OCI-LY1 (cell line): ENCODE data around the gene CENPX.

Source experiments
- H2AFZ ChIP-seq: fragments of 200-600 bp; sonication (generic), shearing (Covaris generic); 2 replicates; pipeline ENCODE4 v1.6.0; 2014; ENCODE audit warnings: antibody characterized with exemption, mild to moderate bottlenecking, low read length
- H3F3A ChIP-seq: fragments of 200-600 bp; sonication (generic), shearing (Covaris generic); 2 replicates; pipeline ENCODE4 v1.6.0; 2014; ENCODE audit warnings: mild to moderate bottlenecking, antibody characterized with exemption, low read length, moderate library complexity; ENCODE audit not compliant: insufficient read depth
- H3K27ac ChIP-seq: fragments of 200-600 bp; sonication (generic); 2 replicates; pipeline ENCODE4 v1.5.1; 2014; ENCODE audit warnings: low read length, mixed run types, mild to moderate bottlenecking, low read depth; ENCODE audit not compliant: poor library complexity, severe bottlenecking
- H3K27me3 ChIP-seq: fragments of 200-600 bp; sonication (generic); 2 replicates; pipeline ENCODE4 v1.6.0; 2014; ENCODE audit warnings: antibody characterized with exemption, mild to moderate bottlenecking, low read length, moderate library complexity; ENCODE audit not compliant: insufficient read depth
- H3K36me3 ChIP-seq: fragments of 200-600 bp; sonication (generic); 2 replicates; pipeline ENCODE4 v1.6.1; 2014; ENCODE audit warnings: mild to moderate bottlenecking, antibody characterized with exemption, low read length, moderate library complexity, mixed read lengths; ENCODE audit not compliant: insufficient read depth
- H3K4me1 ChIP-seq: fragments of 200-600 bp; sonication (generic); 2 replicates; pipeline ENCODE4 v1.5.1; 2014; ENCODE audit warnings: mild to moderate bottlenecking, low read length, moderate library complexity; ENCODE audit not compliant: insufficient read depth, severe bottlenecking
- H3K4me2 ChIP-seq: fragments of 200-600 bp; sonication (generic), shearing (Covaris generic); 2 replicates; pipeline ENCODE4 v1.6.1; 2014; ENCODE audit warnings: low read length
- H3K4me3 ChIP-seq: fragments of 200-600 bp; sonication (generic); 2 replicates; pipeline ENCODE4 v1.5.1; 2014; ENCODE audit warnings: low read length, low read depth, mild to moderate bottlenecking, mixed read lengths; ENCODE audit not compliant: poor library complexity, severe bottlenecking
- H3K79me2 ChIP-seq: fragments of 200-600 bp; shearing (Covaris generic); 2 replicates; pipeline ENCODE4 v1.6.1; 2016; ENCODE audit warnings: mixed run types, low read length, mixed read lengths; ENCODE audit not compliant: insufficient read depth
- H3K9ac ChIP-seq: fragments of 200-600 bp; sonication (generic), shearing (Covaris generic); 2 replicates; pipeline ENCODE4 v1.6.1; 2014; ENCODE audit warnings: mild to moderate bottlenecking, low read length, mixed read lengths
- H3K9me2 ChIP-seq: fragments of 200-600 bp; sonication (generic), shearing (Covaris generic); 2 replicates; pipeline ENCODE4 v1.6.1; 2014; ENCODE audit warnings: low read depth, mild to moderate bottlenecking, low read length, mixed read lengths
- H3K9me3 ChIP-seq: fragments of 200-600 bp; shearing (Covaris generic); 2 replicates; pipeline ENCODE4 v1.6.1; 2014; ENCODE audit warnings: low read length, mixed read lengths
- H4K20me1 ChIP-seq: fragments of 200-600 bp; sonication (generic), shearing (Covaris generic); 2 replicates; pipeline ENCODE4 v1.6.0; 2016; ENCODE audit warnings: mild to moderate bottlenecking, low read length; ENCODE audit not compliant: insufficient read depth
- CTCF ChIP-seq: fragments of 200-600 bp; sonication (generic), shearing (Covaris generic); IDR thresholded peaks from 2 replicates; pipeline ENCODE4 v1.5.1; 2017; ENCODE audit warnings: mild to moderate bottlenecking, antibody characterized with exemption, low read length, moderate library complexity, mixed read lengths
- EZH2 ChIP-seq: fragments of 200-600 bp; sonication (generic), shearing (Covaris generic); IDR thresholded peaks from 2 replicates; pipeline ENCODE4 v1.8.0; 2017; ENCODE audit warnings: borderline replicate concordance, mixed run types, mild to moderate bottlenecking, antibody characterized with exemption, low read length, moderate library complexity, mixed read lengths

CENPX gene

GRCh38 chr17:82017612-82018151 is 5.0 kb downstream of the CENPX start:
- Histone ChIP-seq H3K27ac (no peak overlapping the region), H2AFZ (no peak overlapping the region), H3K4me1 (peaks cover 15% of the 10 kb centered on the region), H3K9me2 (no peaks in the 10 kb centered on the region), H3K36me3 (peaks cover 12% of the 10 kb centered on the region), H3K79me2 (no peaks in the 10 kb centered on the region), H3K4me3 (no peak overlapping the region), H3K9me3 (no peaks in the 10 kb centered on the region), H3K4me2 (no peak overlapping the region), H3K9ac (no peak overlapping the region), H3F3A (no peaks in the 10 kb centered on the region), H3K27me3 (peaks cover 3% of the 10 kb centered on the region; the same call in 1 of the 2 replicates), H4K20me1 (no peaks in the 10 kb centered on the region)
- TF ChIP-seq CTCF (no peak), EZH2 (no peak)

DNA sequence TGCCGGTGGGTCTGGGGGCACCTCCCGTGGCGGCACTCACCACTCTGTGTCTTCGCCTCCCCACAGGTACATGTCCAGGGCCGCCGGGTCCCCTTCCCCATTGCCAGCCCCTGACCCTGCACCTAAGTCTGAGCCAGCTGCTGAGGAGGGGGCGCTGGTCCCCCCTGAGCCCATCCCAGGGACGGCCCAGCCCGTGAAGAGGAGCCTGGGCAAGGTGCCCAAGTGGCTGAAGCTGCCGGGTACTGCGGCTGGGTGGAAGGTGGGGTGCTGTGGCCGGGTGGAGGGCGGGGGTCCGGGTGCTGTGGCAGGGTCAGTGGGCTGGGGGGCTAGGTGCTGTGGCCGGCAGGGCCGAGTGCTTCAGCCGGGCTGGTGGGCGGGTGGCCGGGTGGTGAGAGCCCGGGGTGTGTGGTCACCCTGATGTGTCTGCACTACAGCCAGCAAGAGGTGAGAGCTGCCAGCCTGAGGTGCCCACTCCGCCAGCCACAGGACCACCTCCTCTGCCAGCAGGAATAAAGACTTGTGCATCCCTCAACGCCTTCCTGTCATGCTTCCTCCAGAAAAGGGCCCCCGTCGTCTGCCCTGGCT is 5.7 kb downstream of the CENPX start:
- Histone ChIP-seq H3K27me3 (peaks cover 3% of the 10 kb centered on the region; the same call in 1 of the 2 replicates), H3K27ac (no peak overlapping the region), H3K36me3 (peaks cover 12% of the 10 kb centered on the region), H3K9ac (no peak overlapping the region), H3K4me2 (no peak overlapping the region), H3K79me2 (no peaks in the 10 kb centered on the region), H2AFZ (no peak overlapping the region), H3K4me1 (peaks cover 13% of the 10 kb centered on the region), H3F3A (no peaks in the 10 kb centered on the region), H3K9me3 (no peaks in the 10 kb centered on the region), H3K4me3 (no peak overlapping the region), H3K9me2 (no peaks in the 10 kb centered on the region), H4K20me1 (no peaks in the 10 kb centered on the region)
- TF ChIP-seq CTCF (no peak), EZH2 (no peak)

DNA sequence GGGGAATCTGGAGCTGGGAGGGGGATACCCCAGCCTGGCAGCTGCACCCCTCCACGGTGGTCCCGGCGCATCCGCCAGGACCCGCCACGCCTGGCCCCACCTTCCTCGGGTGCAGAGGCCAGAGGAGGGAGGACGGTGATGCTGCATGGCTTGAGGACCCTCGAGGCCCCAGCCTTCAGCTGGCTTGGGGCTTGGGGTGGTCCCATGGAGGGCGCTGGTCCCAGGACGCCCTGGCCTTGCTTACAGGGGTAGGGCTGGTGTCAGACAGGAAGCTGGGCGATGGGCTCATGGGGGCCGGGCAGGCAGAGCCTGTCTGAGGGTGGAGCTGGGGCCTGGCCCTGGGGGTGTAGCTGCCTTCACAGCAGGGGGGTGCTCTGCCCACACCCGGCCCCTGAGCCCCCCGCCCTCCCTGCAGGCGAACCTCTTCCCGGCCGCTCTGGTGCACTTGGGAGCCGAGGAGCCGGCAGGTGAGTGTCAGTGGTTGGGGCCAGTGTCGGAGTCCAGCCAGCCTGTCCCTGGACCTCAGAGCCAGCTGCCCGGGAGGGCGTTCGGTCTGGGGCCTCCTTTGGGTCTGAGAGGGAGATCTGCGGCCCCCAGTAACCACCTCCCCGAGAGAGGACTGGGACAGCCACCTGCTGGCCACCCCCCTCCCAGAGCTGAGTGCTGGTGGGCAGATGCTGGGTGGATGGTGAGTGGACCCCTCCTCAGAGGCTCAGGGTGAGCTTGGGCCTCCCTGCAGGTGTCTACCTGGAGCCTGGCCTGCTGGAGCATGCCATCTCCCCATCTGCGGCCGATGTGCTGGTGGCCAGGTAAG is 6.4 kb downstream of the CENPX start:
- Histone ChIP-seq H3K27ac (no peak overlapping the region), H3K4me2 (no peak overlapping the region), H3K27me3 (peaks cover 3% of the 10 kb centered on the region; the same call in 1 of the 2 replicates), H3K79me2 (no peaks in the 10 kb centered on the region), H3K9me3 (no peaks in the 10 kb centered on the region), H3K36me3 (peaks cover 12% of the 10 kb centered on the region), H4K20me1 (no peaks in the 10 kb centered on the region), H3K4me1 (peaks cover 6% of the 10 kb centered on the region), H3K4me3 (no peak overlapping the region), H3K9me2 (no peaks in the 10 kb centered on the region), H3K9ac (no peak overlapping the region), H2AFZ (no peak overlapping the region), H3F3A (no peaks in the 10 kb centered on the region)
- TF ChIP-seq CTCF (no peak), EZH2 (no peak)
